ENCODE data around the gene TMEM79.

The TMEM79 gene

GRCh38 chr1:156293895-156294294 is 9.8 kb downstream of the TMEM79 start:
- TF ChIP-seq MYC (IDR thresholded peaks at IDR 0.05; ENCODE audit: low read depth, low read length) (no peak), MAX (IDR thresholded peaks at IDR 0.05; ENCODE audit: low read depth, low read length) (no peak), POLR2A (IDR thresholded peaks at IDR 0.05; ENCODE audit: extremely low read depth, insufficient read length) (no peak)
- TF ChIP-seq, protein P1, sequence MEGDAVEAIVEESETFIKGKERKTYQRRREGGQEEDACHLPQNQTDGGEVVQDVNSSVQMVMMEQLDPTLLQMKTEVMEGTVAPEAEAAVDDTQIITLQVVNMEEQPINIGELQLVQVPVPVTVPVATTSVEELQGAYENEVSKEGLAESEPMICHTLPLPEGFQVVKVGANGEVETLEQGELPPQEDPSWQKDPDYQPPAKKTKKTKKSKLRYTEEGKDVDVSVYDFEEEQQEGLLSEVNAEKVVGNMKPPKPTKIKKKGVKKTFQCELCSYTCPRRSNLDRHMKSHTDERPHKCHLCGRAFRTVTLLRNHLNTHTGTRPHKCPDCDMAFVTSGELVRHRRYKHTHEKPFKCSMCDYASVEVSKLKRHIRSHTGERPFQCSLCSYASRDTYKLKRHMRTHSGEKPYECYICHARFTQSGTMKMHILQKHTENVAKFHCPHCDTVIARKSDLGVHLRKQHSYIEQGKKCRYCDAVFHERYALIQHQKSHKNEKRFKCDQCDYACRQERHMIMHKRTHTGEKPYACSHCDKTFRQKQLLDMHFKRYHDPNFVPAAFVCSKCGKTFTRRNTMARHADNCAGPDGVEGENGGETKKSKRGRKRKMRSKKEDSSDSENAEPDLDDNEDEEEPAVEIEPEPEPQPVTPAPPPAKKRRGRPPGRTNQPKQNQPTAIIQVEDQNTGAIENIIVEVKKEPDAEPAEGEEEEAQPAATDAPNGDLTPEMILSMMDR (IDR thresholded peaks at IDR 0.05; ENCODE audit: low read depth, low read length) = no peak
- no peak overlapping the region for H3K4me3 ChIP-seq (ENCODE audit: low read depth, low read length)

DNA sequence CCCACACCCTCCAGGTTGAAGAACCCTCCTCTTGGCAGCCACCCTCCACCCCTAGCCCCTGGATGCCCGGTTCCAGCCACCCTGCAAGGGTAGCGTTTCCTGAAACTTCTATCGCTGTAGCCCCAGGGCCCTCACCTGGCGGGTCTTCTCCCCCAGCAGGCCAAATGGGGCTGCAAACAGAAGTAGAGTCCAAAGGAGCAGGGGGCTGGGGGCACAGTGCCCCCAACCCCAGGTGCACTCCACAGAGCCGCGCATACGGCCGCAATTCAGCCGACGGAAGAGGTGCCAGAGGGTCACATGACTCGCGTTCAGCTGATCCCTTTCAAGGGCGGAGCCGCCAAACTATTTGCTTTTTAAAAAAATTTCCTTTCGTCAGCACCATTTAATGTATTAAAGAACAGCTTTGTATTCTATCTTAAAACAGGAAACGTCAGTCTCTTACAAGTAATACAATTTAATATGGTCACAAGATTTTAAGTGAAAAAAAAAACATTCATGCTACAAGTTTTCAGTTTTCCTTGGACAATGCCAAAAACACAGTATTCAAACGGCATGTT is 11.3 kb downstream of the TMEM79 start, which contains the start of gene GLMP:
GLMP (minus strand) TSS at position 289 of the 557 bp plus-strand sequence; CDS start at position 255, 34 bp downstream.
- H3K4me3 ChIP-seq (ENCODE audit: low read depth, low read length) = no peak within 1 kb of the TSS
- no peak for DNase-seq (ENCODE audit: low read depth)
- TF ChIP-seq POLR2A (IDR thresholded peaks at IDR 0.05; ENCODE audit: extremely low read depth, insufficient read length) (no peak), MAX (IDR thresholded peaks at IDR 0.05; ENCODE audit: low read depth, low read length) (no peak), MYC (IDR thresholded peaks at IDR 0.05; ENCODE audit: low read depth, low read length) (no peak)
- TF ChIP-seq, protein P1 (IDR thresholded peaks at IDR 0.05; ENCODE audit: low read depth, low read length) = no peak

More at GRCh38 chr1:156293895-156294294, 9.8 kb downstream of the TMEM79 start:
- no peak for DNase-seq (ENCODE audit: low read depth)

DNA sequence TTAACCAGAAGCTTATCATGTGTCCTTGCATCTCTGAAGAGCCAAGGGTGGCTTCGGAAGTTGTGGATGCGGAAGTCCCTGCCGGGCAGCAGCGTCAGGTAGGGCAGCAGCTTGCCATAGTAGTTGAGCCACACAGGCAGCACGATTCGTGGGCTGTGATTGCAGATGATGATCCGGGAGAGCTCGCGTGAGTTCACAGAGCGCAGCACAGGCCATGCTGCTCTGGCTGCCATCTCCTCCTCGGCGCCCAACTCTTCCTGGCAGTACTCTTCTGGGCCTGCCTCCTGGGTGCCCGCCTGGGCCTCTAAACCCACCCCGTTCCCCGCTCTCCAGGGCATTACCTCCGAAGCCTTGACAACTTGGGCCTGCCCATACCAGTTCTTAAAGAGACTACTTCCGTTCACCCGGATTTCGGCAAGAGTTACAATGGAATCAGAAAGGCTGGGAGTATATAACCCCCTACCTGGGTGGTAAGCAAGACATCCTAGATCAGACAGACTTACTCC is 14.8 kb downstream of the TMEM79 start, which contains the start of gene VHLL:
VHLL (minus strand) TSS at position 456 of the 506 bp plus-strand sequence; CDS start at position 338, 118 bp downstream.
- DNase-seq (ENCODE audit: low read depth) = no peak
- TF ChIP-seq MYC (IDR thresholded peaks at IDR 0.05; ENCODE audit: low read depth, low read length) (no peak), MAX (IDR thresholded peaks at IDR 0.05; ENCODE audit: low read depth, low read length) (no peak), POLR2A (IDR thresholded peaks at IDR 0.05; ENCODE audit: extremely low read depth, insufficient read length) (no peak)
- TF ChIP-seq, protein P1 (IDR thresholded peaks at IDR 0.05; ENCODE audit: low read depth, low read length) = no peak
- no peak within 1 kb of the TSS for H3K4me3 ChIP-seq (ENCODE audit: low read depth, low read length)

- H3K4me3 ChIP-seq (ENCODE audit: low read depth, low read length) = no peak overlapping the region
- TF ChIP-seq POLR2A (IDR thresholded peaks at IDR 0.05; ENCODE audit: extremely low read depth, insufficient read length) = no peak
- no peak for TF ChIP-seq MYC (IDR thresholded peaks at IDR 0.05; ENCODE audit: low read depth, low read length)
- TF ChIP-seq, protein P1 (IDR thresholded peaks at IDR 0.05; ENCODE audit: low read depth, low read length) = no peak
- no peak for TF ChIP-seq MAX (IDR thresholded peaks at IDR 0.05; ENCODE audit: low read depth, low read length)
Observed at GRCh38 chr1:156303241-156303640, 19.1 kb downstream of the TMEM79 start.

GRCh38 chr1:156305215-156305614 is 21.1 kb downstream of the TMEM79 start:
- no peak overlapping the region for H3K4me3 ChIP-seq (ENCODE audit: low read depth, low read length)
- TF ChIP-seq MAX (IDR thresholded peaks at IDR 0.05; ENCODE audit: low read depth, low read length) (no peak), MYC (IDR thresholded peaks at IDR 0.05; ENCODE audit: low read depth, low read length) (no peak), POLR2A (IDR thresholded peaks at IDR 0.05; ENCODE audit: extremely low read depth, insufficient read length) (no peak)
- TF ChIP-seq, protein P1 (IDR thresholded peaks at IDR 0.05; ENCODE audit: low read depth, low read length) = no peak
- no peak for DNase-seq (ENCODE audit: low read depth)

More at GRCh38 chr1:156303241-156303640, 19.1 kb downstream of the TMEM79 start:
- no peak for DNase-seq (ENCODE audit: low read depth)
